Esophagus squamous epithelium (tissue), 4 donors: ENCODE data around the gene TMEM272.

ENCODE experiments used
- CTCF ChIP-seq, 6 experiments: fragments of 450-650 bp in 4 of 6; fragments of 200-600 bp in 2 of 6; sonication (generic) in 2 of 6; IDR thresholded peaks; one replicate each; pipeline ENCODE4 v1.5.1; 2016 to 2019; ENCODE audit warnings: antibody characterized with exemption in 6 of 6, mild to moderate bottlenecking in 4 of 6, moderate library complexity in 4 of 6
- POLR2A ChIP-seq, 4 donors: fragments of 450-650 bp; IDR thresholded peaks; one replicate each; pipeline ENCODE4 v1.6.1; 2017; ENCODE audit warnings: antibody characterized with exemption in 4 of 4, mild to moderate bottlenecking in 4 of 4, moderate library complexity in 3 of 4

DNA sequence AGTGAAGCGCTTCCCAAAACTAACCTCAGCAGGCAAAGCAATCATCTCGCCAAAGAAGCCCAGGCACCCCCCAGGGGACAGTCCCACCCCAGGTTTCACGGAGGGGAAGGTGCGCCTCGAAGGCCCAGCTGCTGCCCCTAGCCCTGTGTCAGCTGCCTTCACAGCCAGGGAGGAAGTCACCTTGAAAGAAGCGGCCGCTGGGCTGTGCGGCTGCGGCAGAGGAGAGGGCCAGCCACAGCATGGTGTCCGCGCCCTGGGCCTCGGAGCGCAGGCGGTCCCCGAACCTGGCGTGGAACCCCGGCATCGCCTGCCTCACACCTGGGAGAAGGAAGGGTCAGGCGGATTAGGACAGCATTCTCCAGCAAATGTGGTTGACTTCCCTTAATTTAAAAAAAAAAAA, 76.0 kb downstream of the TMEM272 start:
- TF ChIP-seq CTCF (IDR thresholded peaks at IDR 0.05) (no peak), POLR2A (IDR thresholded peaks at IDR 0.05) (no peak)
